ENCODE measurements around the gene CLSTN3. TPM values are rescaled to one million over a fixed set of nuclear protein-coding genes. Genes with fewer than 3 reads are reported as not detected.

CLSTN3 gene
- total RNA-seq, 1 donor from 2014 or later = 30.4 TPM

DNA sequence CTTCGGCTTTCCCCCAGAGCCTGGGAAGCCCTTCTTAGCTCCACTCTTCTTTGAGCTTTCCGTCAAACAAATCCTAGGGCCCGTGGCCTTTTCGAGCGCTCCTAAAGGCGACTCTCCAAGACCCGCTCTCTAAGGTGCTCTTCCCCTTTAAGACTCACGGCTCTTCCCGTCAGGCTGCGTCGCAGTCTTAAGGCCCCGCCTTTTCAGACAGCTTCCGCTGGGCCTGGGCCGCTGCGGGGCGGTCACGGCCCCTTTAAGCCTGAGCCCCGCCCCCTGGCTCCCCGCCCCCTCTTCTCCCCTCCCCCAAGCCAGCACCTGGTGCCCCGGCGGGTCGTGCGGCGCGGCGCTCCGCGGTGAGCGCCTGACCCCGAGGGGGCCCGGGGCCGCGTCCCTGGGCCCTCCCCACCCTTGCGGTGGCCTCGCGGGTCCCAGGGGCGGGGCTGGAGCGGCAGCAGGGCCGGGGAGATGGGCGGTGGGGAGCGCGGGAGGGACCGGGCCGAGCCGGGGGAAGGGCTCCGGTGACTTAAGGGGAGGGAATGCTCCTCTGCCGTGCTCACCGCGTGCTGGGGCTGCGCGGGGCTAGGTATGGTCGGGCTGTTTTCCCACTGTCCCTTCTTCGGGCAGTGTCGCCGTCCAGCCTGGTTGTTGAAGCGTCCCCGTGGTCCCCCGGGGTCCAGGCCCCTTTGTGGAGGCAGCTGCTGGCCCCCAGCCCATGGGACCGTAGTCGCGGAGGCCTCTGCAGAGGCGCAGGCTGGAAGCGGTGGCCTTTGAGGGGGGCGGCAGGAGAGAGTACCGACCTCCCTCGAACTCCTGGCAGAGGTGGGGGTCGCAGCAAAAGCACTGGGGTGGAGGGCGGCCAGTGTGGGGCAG is 59.5 kb downstream of the CLSTN3 start, which contains the start of gene PEX5:
Gene PEX5 (plus strand): TSS at position 289 of the 870 bp plus-strand sequence. CDS start 692 bp downstream, outside the sequence.
- peaks cover 27% of the 10 kb centered on the region for H3K4me1 Mint-ChIP-seq
- TF ChIP-seq, protein P1, sequence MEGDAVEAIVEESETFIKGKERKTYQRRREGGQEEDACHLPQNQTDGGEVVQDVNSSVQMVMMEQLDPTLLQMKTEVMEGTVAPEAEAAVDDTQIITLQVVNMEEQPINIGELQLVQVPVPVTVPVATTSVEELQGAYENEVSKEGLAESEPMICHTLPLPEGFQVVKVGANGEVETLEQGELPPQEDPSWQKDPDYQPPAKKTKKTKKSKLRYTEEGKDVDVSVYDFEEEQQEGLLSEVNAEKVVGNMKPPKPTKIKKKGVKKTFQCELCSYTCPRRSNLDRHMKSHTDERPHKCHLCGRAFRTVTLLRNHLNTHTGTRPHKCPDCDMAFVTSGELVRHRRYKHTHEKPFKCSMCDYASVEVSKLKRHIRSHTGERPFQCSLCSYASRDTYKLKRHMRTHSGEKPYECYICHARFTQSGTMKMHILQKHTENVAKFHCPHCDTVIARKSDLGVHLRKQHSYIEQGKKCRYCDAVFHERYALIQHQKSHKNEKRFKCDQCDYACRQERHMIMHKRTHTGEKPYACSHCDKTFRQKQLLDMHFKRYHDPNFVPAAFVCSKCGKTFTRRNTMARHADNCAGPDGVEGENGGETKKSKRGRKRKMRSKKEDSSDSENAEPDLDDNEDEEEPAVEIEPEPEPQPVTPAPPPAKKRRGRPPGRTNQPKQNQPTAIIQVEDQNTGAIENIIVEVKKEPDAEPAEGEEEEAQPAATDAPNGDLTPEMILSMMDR (conservative IDR thresholded peaks at IDR 0.05) = no peak
- peak within 1 kb of the TSS; percentile 93 for H3K4me3 Mint-ChIP-seq
- peaks cover 11% of the 10 kb centered on the region for H3K36me3 Mint-ChIP-seq (ENCODE audit: low read depth)
- H3K27ac Mint-ChIP-seq (ENCODE audit: unreplicated experiment) = peak within 1 kb of the TSS; percentile 95
- no peaks in the 10 kb centered on the region for H3K9me3 Mint-ChIP-seq
- DNase-seq (ENCODE audit: low read depth, low spot score) = peak; percentile 71
- H3K27me3 Mint-ChIP-seq (ENCODE audit: low read depth) = no peaks in the 10 kb centered on the region

DNA sequence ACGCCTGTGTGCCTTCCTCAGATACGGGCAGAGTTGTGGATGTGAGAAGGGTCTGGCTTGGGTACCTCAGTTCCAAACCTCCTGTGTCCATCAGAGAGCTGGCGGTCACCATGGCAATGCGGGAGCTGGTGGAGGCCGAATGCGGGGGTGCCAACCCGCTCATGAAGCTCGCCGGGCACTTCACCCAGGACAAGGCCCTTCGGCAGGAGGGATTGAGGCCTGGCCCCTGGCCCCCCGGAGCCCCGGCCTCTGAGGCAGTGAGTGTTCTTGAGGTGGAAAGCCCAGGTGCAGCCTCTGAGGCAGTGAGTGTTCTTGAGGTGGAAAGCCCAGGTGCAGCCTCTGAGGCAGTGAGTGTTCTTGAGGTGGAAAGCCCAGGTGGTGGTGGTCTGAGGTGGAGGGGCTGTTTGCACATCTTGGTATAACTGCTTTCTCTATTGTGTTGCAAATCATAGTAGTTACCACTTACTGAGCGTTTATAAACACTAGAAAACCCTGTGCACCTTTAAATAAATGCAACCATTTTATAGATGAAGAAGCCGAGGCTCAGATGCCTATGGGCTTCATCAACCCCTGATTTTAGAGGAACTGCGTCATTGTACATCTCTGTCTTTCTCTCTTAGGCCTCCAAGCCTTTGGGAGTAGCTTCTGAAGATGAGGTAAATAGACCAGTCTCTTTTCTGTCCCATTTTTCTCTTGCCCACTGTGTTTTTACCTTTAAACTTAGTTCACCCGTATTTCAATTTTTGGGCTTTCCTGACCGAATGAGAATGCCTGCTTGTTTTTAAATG is 60.3 kb downstream of the CLSTN3 start:
- DNase-seq (ENCODE audit: low read depth, low spot score) = peak; percentile 18
- Mint-ChIP-seq H3K36me3 (ENCODE audit: low read depth) (peaks cover 16% of the 10 kb centered on the region), H3K4me1 (peaks cover 27% of the 10 kb centered on the region), H3K9me3 (no peaks in the 10 kb centered on the region), H3K27me3 (ENCODE audit: low read depth) (no peaks in the 10 kb centered on the region), H3K27ac (ENCODE audit: unreplicated experiment) (peak overlapping the region; percentile 53), H3K4me3 (peak overlapping the region; percentile 90)
- TF ChIP-seq, protein P1 (conservative IDR thresholded peaks at IDR 0.05) = no peak

DNA sequence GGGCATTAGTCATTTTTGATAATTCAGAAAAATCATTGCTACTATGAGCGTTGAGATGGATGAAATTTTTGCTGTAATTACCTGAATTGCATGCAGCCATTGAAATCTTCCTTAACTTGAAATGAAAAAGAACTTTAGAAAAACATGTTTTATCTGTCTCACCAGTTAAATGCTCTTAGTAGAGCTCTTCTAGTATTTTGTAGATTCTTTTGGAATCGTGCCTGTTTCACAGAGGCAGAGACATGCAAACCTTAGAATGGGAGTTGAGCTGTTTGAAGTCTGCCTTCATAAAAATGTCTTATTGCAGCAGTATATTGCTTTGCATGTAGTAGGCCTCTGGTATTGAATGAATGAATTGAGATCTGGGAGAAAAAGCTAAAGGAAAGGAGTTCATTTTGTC is 63.5 kb downstream of the CLSTN3 start:
- no peak for DNase-seq (ENCODE audit: low read depth, low spot score)
- Mint-ChIP-seq H3K27ac (ENCODE audit: unreplicated experiment) (no peak overlapping the region), H3K27me3 (ENCODE audit: low read depth) (no peaks in the 10 kb centered on the region), H3K4me3 (peak overlapping the region; percentile 3), H3K36me3 (ENCODE audit: low read depth) (peaks cover 28% of the 10 kb centered on the region), H3K9me3 (peaks cover 3% of the 10 kb centered on the region), H3K4me1 (peaks cover 21% of the 10 kb centered on the region)
- TF ChIP-seq, protein P1 (conservative IDR thresholded peaks at IDR 0.05) = no peak

DNA sequence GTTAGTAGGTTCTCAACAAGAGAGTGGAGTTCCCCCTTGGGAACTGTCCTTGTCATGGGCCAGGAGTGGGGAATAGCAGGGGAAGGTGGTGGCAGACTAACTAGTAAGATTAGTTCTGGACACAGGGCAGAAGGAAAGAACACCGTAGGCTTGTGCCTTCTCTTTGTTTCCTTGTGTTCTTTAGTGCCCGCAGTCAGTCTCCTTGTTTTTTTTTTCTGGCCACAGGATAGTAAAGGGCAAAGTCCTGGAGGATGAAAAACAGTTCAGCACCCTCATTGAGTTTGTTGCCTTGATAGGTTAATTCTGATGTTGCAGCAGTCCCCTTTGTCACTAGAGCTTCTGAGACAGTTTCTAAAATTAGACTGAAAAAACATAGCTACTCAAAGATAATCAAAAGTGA is 67.7 kb downstream of the CLSTN3 start:
- TF ChIP-seq, protein P1 (conservative IDR thresholded peaks at IDR 0.05) = no peak
- DNase-seq (ENCODE audit: low read depth, low spot score) = no peak
- Mint-ChIP-seq H3K4me1 (no peaks in the 10 kb centered on the region), H3K9me3 (peaks cover 6% of the 10 kb centered on the region), H3K36me3 (ENCODE audit: low read depth) (peaks cover 46% of the 10 kb centered on the region), H3K27me3 (ENCODE audit: low read depth) (no peaks in the 10 kb centered on the region), H3K4me3 (no peak overlapping the region), H3K27ac (ENCODE audit: unreplicated experiment) (peak overlapping the region; percentile 65)

DNA sequence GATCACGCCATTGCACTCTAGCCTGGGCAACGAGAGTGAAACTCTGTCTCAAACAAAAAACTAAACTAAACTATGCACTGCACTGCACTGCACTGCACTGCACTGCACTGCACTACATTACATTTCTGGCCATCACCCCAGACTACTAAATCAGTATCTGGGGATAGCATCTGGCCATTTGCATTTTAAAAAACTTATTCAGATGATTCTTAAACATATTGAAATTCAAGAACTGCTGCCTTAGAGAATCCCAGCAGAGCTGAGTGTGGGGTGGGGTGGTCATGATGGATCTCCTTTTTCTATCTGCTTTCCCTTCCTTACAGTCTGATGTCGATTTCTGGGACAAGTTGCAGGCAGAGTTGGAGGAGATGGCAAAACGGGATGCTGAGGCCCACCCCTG is 72.9 kb downstream of the CLSTN3 start:
- Mint-ChIP-seq H3K27ac (ENCODE audit: unreplicated experiment) (no peak overlapping the region), H3K27me3 (ENCODE audit: low read depth) (no peaks in the 10 kb centered on the region), H3K4me1 (no peaks in the 10 kb centered on the region), H3K36me3 (ENCODE audit: low read depth) (peaks cover 49% of the 10 kb centered on the region), H3K9me3 (peaks cover 4% of the 10 kb centered on the region), H3K4me3 (no peak overlapping the region)
- TF ChIP-seq, protein P1 (conservative IDR thresholded peaks at IDR 0.05) = no peak
- no peak for DNase-seq (ENCODE audit: low read depth, low spot score)

All from neural crest cell (in vitro differentiated cells).